Urinary bladder (tissue), 4 donors: ENCODE measurements around the gene KRT75. TPM values are rescaled to one million over a fixed set of nuclear protein-coding genes. Genes with fewer than 3 reads are reported as not detected.

ENCODE experiments used
- DNase-seq: peaks from one replicate; pipeline ENCODE4 v3.0.0-alpha.2; 2015; ENCODE audit errors: extremely low spot score
- H3K27ac ChIP-seq: one replicate; pipeline ENCODE4 v1.5.1; 2013; ENCODE audit warnings: low read depth, mild to moderate bottlenecking, moderate library complexity
- H3K36me3 ChIP-seq: one replicate; pipeline ENCODE4 v1.6.1; 2013; ENCODE audit warnings: mild to moderate bottlenecking, moderate library complexity; ENCODE audit not compliant: insufficient read depth
- H3K4me1 ChIP-seq: one replicate; pipeline ENCODE4 v1.6.1; 2013; ENCODE audit warnings: mild to moderate bottlenecking, moderate library complexity; ENCODE audit not compliant: insufficient read depth
- H3K4me3 ChIP-seq: one replicate; pipeline ENCODE4 v1.5.1; 2013; ENCODE audit warnings: low read depth, low read length
- WGBS: extraction: QIAGEN DNeasy Blood & Tissue Kit; methylation state at CpG from one replicate; pipeline ENCODE4 v1.1.7; 2013; 5-methylcytosine and 5-hydroxymethylcytosine counted together
- polyA plus RNA-seq: library from polyadenylated mRNA; stranded (reverse); fragments of 200-250 nt; gene quantifications from one replicate; pipeline ENCODE4 v1.2.3, GENCODE V29; 2013
- total RNA-seq: library from RNA; depleted of rRNA; stranded (reverse); fragments of >200 nt; gene quantifications from one replicate; pipeline ENCODE4 v1.2.3, GENCODE V29; 2014
- donor health status: healthy with polysubstance abuse.
- donor health status: healthy.

KRT75 gene
- total and polyA plus RNA-seq, 2 donors, result not detected

DNA sequence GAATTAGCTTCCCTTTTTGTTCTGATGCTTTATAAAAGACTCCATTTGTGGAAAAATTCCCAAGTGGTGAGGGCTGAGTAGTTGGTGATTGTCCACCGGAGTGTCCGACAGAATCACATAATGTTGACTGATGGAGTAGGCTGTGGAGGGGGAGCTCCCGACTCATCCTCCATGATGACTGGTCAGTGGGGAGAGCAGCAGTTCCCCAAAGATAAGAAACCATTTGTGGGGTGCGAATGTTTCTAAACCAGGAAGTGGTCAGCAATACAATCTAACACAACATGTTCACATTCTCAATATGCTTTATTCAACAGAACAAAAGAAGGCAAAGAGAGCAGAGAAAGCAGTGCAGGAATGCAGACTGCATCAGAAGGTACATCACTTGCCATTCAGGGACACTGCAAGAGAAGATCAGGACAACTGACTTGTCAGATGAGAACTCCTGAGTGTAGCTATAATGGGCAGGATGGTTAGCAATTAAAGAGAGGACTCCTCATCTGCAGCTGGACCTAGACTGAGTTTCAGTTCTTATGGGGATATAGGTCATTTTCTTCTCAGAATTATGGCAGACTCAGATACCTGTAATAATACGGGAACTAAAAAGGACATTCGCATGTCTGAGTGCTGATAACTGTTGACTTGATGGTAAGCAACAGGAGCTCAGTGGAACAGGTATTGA, 12.3 kb upstream of the KRT75 start:
- no peak for DNase-seq
- WGBS, result 86% methylated on average over 6 of the region's 6 CpGs
- Histone ChIP-seq H3K4me3 (no peak overlapping the region), H3K36me3 (no peaks in the 10 kb centered on the region), H3K4me1 (no peaks in the 10 kb centered on the region), H3K27ac (no peak overlapping the region)

DNA sequence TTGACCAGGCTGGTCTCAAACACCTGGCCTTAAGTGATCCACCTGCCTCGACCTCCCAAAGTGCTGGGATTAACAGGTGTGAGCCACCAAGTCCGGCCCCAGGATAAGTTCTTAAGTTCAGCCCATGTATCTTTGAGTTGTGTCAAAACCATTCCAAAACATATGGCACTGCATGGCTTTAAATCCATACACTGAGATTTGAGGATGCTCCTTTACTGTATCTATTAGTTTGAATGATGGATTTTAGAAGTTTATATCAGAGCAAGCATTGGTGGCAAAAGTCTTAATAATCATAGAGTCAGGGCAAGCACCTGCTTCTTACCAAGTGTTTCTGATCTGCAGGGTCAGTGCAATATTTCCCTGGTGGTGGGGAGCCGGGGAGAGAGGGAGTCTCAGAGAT, 11.7 kb upstream of the KRT75 start:
- H3K27ac ChIP-seq, result no peak overlapping the region
- H3K4me3 ChIP-seq, result no peak overlapping the region
- DNase-seq, result no peak
- no peaks in the 10 kb centered on the region for H3K36me3 ChIP-seq
- WGBS, result 68% methylated on average over 3 of the region's 3 CpGs
- H3K4me1 ChIP-seq, result no peaks in the 10 kb centered on the region

DNA sequence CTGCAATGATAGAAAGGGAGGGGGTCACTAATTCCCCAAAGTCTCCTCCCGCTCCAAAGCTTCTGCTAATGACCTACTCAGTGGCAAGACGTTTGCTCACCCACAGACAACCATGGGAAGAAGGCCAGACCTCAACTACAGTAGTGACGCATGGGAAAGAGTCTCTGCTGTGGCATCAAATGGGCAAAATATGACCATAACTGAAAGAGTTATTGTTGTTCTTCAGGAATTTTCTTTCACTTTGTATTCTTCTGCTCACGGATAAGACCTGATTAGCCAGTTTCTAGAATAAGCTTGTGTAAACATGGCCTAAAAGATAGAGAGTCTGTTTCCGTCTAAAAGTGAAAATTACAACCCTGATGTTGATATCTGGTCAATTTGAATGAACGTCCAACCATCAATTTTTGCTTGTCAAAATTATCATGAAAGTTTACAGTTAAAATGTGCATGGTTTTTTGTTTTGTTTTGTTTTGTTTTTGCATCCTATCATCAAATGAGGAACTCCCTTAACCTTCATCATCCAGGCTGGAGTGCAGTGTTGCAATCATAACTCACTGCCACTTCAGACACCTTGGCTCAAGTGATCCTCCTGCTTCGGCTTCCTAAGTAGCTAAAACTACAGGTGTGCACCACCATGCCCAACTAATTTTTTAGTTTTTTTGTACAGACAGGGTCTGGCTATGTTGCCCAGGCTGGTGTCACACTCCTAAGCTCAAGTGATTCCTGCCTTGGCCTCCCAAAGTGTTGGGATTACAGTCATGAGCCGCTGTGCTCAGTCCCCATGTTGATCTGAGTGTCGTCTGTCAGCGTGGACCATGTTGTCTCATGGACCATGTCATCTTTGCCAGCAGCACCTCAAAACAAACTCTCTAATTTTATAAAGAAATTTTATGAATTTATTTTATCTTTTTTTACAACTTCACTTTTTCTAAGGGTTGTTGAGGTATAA, 10.8 kb upstream of the KRT75 start:
- Histone ChIP-seq H3K4me1 (no peaks in the 10 kb centered on the region), H3K4me3 (no peak overlapping the region), H3K36me3 (no peaks in the 10 kb centered on the region), H3K27ac (no peak overlapping the region)
- WGBS, result 76% methylated on average over 10 of the region's 10 CpGs
- no peak for DNase-seq

DNA sequence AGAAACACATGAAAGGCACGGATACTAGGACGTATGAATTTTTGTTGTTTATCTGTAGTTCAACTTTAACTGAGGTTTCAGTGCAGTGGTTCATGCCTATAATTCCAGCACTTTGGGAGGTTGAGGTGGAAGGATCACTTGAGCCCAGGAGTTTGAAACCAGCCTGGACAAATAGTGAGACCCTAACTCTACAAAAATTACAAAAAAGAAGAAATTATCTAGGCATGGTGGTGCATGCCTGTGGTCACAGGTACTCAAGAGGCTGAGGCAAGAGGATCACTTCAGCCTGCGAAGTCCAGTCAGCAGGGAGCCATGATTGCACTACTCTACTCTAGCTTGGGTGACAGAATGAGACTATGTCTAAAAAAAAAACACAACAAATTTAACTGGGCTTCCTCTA, 9.8 kb upstream of the KRT75 start:
- 85% methylated on average over 3 of the region's 3 CpGs for WGBS
- no peaks in the 10 kb centered on the region for H3K36me3 ChIP-seq
- no peaks in the 10 kb centered on the region for H3K4me1 ChIP-seq
- H3K27ac ChIP-seq, result no peak overlapping the region
- no peak for DNase-seq
- H3K4me3 ChIP-seq, result no peak overlapping the region

DNA sequence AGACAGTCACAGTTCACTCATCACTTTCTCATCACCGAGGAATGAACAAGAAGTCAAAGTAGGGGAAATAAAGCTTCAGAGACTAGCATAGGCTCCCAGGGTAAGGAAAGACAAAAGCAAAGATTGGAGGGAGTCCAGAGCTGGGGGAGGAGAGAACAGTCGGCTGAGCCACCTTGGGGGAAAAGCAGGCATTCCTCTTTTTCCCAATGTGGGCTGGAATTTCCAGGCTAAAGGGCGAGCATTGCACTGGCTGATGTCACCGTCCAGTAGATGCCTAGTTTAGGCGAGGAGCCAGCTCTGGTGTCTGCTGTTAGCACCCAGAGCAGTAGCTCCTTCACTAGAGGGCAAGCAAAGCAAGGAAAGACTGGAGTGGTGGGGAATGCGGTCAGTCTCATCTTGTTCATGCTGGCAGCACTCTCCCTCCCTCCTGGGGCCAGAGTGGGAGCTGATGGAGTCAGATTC, 8.5 kb upstream of the KRT75 start:
- H3K27ac ChIP-seq, result no peak overlapping the region
- 32% methylated on average over 6 of the region's 6 CpGs for WGBS
- H3K36me3 ChIP-seq, result no peaks in the 10 kb centered on the region
- no peaks in the 10 kb centered on the region for H3K4me1 ChIP-seq
- no peak for DNase-seq
- no peak overlapping the region for H3K4me3 ChIP-seq

DNA sequence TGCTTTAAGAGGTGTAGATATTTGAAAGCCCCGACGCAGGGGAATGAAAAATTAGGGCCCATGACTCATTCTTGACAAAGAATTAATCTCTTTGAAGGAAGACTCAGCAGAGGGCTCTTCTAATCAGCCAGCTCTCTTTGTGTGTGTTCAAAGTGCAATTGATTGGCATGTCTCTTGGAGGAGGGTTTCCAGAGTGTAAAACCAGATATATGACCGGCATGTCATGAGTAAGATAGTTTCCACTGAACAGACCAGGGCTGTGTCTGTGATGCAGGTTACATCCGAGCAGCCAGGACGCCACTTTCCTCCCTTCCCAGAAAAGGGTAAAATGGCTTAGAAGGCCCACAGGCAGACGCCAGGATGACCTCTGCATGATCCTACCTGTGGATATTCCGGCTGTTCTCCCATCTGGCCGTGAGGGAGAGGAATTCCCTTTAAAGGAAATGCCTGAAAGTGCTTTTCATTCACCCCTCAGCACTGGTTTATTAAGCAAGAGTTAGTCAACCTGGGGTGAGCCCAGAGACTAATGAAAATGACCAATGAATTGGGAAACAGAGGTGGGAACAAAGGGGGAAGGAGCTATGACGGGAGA, 7.2 kb upstream of the KRT75 start:
- no peak for DNase-seq
- Histone ChIP-seq H3K4me3 (no peak overlapping the region), H3K27ac (no peak overlapping the region), H3K4me1 (no peaks in the 10 kb centered on the region), H3K36me3 (no peaks in the 10 kb centered on the region)
- WGBS, result 75% methylated on average over 9 of the region's 9 CpGs

DNA sequence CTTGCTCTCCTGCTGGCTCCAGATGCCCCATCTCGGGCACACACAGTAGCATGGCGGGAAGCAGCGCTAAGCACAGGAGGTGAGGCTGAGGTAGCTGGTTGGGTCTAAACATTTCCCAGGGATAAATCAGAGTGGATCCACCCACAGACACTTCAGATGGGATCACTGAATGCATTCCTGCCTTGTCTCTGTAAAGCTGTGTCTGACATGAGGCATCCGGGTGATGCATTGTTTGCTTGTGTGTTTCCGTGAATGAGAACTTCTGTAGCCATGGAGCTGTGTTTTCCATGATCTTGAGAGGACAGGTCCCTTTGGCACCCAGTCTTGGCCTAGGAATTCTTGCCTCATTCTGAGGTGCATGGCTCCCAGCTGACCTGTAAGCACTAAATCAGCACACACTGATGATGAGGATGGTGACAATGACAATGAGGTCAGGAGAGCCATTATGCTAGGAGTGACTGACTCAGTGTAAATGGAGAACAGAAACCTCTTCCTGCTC, 6.7 kb upstream of the KRT75 start:
- WGBS, result 82% methylated on average over 5 of the region's 5 CpGs
- no peak for DNase-seq
- Histone ChIP-seq H3K36me3 (no peaks in the 10 kb centered on the region), H3K4me3 (no peak overlapping the region), H3K27ac (no peak overlapping the region), H3K4me1 (no peaks in the 10 kb centered on the region)

DNA sequence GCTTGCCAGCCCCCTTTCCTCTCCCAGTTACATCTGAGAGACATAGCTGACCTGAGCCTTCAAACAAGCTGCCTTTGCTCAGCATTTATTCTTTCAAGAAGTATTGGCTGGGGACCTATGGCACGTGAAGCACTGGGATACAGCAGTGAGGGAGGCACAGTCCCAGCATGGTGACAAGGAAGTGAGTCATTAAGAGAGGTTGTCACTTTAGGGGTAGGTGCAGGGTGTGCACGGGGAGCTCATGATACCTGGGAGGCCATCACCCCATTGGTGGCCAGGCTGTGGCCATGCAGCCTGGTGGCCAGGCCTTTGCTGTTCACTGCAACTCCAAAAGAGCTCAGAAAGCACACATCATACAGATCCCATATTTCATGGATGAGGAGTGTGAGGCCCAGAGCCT, 5.7 kb upstream of the KRT75 start:
- DNase-seq, result no peak
- no peaks in the 10 kb centered on the region for H3K4me1 ChIP-seq
- H3K4me3 ChIP-seq, result no peak overlapping the region
- WGBS, result 78% methylated on average over 2 of the region's 2 CpGs
- no peaks in the 10 kb centered on the region for H3K36me3 ChIP-seq
- no peak overlapping the region for H3K27ac ChIP-seq

DNA sequence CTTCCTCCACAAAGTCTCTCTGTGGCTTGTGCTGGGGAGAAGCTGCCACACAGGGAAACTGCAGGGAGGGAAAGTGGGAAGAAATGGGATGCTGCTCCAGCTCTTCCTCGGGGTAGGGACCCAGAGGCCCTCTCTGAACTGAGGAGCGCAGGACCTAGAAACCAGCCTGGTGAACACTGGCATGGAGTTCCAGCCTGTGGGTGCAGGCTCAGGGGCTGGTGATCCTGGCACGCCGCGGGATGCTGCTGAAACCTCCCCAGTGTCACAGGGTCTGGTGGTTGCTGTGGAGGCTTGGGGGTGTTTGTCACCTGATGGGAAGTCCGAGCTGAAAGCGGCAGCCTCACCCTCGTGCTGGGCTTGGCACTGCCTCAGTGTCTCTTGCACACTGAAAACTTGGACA, 5.2 kb upstream of the KRT75 start:
- H3K36me3 ChIP-seq, result no peaks in the 10 kb centered on the region
- no peak for DNase-seq
- 78% methylated on average over 8 of the region's 8 CpGs for WGBS
- no peak overlapping the region for H3K27ac ChIP-seq
- no peak overlapping the region for H3K4me3 ChIP-seq
- no peaks in the 10 kb centered on the region for H3K4me1 ChIP-seq

DNA sequence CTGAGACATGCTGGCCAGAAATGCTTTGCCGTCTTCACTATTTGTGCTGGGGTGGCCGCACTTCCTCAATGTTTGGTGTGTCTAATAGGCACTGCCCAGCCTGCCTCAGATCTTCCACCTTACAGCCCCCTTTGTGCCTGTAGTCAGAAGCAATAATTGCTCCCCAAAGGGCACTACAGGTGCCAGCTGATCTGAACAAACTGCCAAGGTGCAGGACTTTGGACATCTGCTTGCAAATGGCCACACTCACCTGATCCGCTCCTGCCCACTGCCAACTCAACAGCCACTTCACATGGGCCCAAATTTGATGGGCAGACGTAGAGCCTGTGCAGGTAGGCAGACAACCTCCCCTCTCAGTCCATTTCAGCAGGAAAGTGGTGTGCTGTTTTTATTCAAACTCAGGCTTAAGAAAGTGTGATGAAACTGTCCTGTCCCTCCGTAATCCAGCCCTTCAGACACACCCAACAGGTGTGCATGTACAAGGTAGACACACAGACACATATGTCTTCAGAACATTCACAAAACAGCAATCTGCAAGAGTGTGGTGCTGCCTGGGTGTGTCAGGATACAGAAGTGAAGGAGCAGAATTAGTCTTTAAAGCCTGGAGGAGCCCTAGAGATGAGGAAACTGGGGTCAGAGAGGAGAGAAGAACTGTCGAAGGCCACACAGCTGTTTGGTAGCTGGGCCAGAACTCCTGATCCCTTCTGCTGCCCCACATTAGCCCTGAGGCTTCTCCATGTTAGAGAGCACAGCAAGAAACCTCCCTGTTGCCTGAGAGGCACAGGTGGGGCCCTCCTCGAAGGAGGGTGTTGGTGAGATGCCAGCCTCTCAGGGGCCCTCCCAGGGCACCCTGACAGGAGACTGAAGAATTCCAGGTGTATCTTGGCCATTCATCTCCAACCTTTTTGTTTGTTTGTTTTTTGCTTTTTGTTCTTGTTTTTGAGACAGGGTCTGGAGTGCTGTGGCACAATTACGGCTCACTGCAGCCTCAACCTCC, 4.4 kb upstream of the KRT75 start:
- H3K4me1 ChIP-seq, result no peaks in the 10 kb centered on the region
- no peak overlapping the region for H3K4me3 ChIP-seq
- H3K36me3 ChIP-seq, result no peaks in the 10 kb centered on the region
- 88% methylated on average over 8 of the region's 8 CpGs for WGBS
- no peak for DNase-seq
- no peak overlapping the region for H3K27ac ChIP-seq

DNA sequence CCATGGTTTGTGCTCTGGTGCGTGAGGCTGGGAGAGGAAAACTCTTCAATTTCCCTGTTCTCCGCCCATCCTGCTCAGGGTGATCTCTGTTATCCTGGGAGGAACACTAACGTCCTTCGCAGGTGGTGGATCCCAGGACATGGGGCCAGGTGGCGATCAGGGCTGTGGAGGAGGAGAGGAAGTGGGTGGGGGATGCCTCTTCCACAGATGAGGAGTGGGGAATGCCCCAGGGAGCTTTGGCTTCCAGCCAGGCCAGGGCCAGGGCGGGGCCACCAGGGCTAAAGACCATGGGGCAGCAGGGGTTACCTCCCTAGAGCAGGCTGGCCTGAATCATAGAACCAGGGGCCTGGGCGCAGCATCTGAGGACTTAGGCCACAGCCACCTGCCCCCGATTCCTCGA, 3.3 kb upstream of the KRT75 start:
- Histone ChIP-seq H3K4me3 (no peak overlapping the region), H3K4me1 (no peaks in the 10 kb centered on the region), H3K27ac (no peak overlapping the region), H3K36me3 (no peaks in the 10 kb centered on the region)
- DNase-seq, result no peak
- 85% methylated on average over 9 of the region's 9 CpGs for WGBS

DNA sequence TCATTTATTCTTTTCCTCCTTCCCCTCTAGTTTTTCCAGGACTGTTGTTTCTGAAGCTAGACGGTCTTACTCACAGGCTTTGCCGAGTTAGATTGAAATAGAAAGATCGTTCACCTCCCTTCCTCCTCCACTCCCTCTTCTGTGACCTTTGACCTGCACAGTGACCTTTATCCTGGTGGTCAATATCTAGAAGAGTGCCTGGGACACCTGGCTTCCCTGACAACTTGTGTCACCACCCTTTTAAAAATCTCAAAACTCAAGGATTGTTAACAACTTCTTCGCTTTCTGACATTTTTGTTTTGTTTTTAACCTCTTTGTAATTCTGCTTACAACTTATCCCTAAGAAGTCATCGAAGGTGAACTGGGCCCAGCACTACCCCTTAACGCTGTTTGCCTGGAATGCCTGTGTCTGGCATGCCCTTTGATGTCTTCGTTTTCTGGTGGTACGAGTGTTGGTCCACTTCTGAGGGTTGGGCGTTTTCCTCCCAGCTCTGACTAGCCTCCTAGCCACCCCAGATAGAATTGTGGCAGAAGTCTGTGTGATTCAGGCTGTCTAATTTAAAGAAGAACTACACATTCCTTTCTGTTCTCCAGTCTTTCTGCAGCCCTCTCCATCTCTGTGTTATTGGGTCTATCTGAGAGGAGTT, 2.8 kb upstream of the KRT75 start:
- H3K27ac ChIP-seq, result no peak overlapping the region
- no peak for DNase-seq
- H3K4me3 ChIP-seq, result no peak overlapping the region
- H3K4me1 ChIP-seq, result no peaks in the 10 kb centered on the region
- 80% methylated on average over 9 of the region's 9 CpGs for WGBS
- H3K36me3 ChIP-seq, result no peaks in the 10 kb centered on the region
